H1 (cell line): ENCODE data around the gene ZMYND12. TPM values are rescaled to one million over a fixed set of nuclear protein-coding genes. Genes with fewer than 3 reads are reported as not detected.

ENCODE experiments used
- CTCF ChIA-PET: fragments of 300-600 bp; sonication (Branson Sonifier 250); formaldehyde crosslinking; loops from one replicate; lab custom pipeline; 2021; ENCODE audit not compliant: partially characterized antibody; lab: Charles Lee
- POLR2A ChIA-PET: fragments of 300-600 bp; sonication (Branson Sonifier 250); formaldehyde crosslinking; loops from one replicate; lab custom pipeline; 2021; ENCODE audit warnings: inconsistent platforms; ENCODE audit not compliant: partially characterized antibody; lab: Charles Lee
- DNase-seq, 2 experiments: peaks; one replicate each; pipeline versions ENCODE4 v3.0.0 to v3.0.0-alpha.2; 2010 to 2022; ENCODE audit warnings: low spot score in 2 of 2, low read depth in 1 of 2, mixed read lengths in 1 of 2
- FAIRE-seq: peaks from 2 replicates; lab custom pipeline; 2011; peaks lifted over from hg19 to GRCh38; lab: Jason Lieb, UNC
- H2AFZ ChIP-seq: 2 replicates; pipeline ENCODE4 v1.8.1; 2012; ENCODE audit warnings: low read length, inconsistent platforms
- H2AK5ac ChIP-seq: 2 replicates; pipeline ENCODE4 v1.6.1; 2013; ENCODE audit warnings: low read depth, low read length
- H2BK120ac ChIP-seq: replicated peaks from 2 replicates; pipeline ENCODE3; 2013; ENCODE audit warnings: low read depth, low read length, inconsistent platforms
- H2BK12ac ChIP-seq: 2 replicates; pipeline ENCODE4 v1.6.1; 2013; ENCODE audit warnings: low read depth, low read length
- H2BK15ac ChIP-seq: 2 replicates; pipeline ENCODE4 v1.6.1; 2013; ENCODE audit warnings: low read length
- H2BK20ac ChIP-seq: 2 replicates; pipeline ENCODE4 v1.6.1; 2013; ENCODE audit warnings: low read length
- H2BK5ac ChIP-seq: 2 replicates; pipeline ENCODE4 v1.6.1; 2013; ENCODE audit warnings: low read depth, low read length
- H3K14ac ChIP-seq: 2 replicates; pipeline ENCODE4 v1.6.1; 2013; ENCODE audit warnings: inconsistent platforms; ENCODE audit not compliant: insufficient read length
- H3K18ac ChIP-seq: 2 replicates; pipeline ENCODE4 v1.6.1; 2013; ENCODE audit warnings: low read length; ENCODE audit errors: extremely low read depth
- H3K23ac ChIP-seq: 2 replicates; pipeline ENCODE4 v1.6.1; 2013; ENCODE audit warnings: inconsistent platforms; ENCODE audit not compliant: insufficient read length
- H3K23me2 ChIP-seq: 2 replicates; pipeline ENCODE4 v1.6.1; 2013; ENCODE audit warnings: low read depth, low read length
- H3K27ac ChIP-seq: 2 replicates; pipeline ENCODE4 v1.6.1; 2011; ENCODE audit warnings: low read depth, low read length, inconsistent platforms
- H3K27me3 ChIP-seq, 4 experiments: replicated peaks in 1 of 4; 1 replicate in 1 of 4; 2 replicates in 3 of 4; pipeline versions ENCODE4 v1.6.1 to v1.8.1; 2011 to 2013; ENCODE audit warnings: low read length in 3 of 4, mild to moderate bottlenecking in 3 of 4, inconsistent platforms in 2 of 4, mixed read lengths in 2 of 4, moderate library complexity in 1 of 4; ENCODE audit not compliant: control insufficient read depth in 3 of 4, insufficient read depth in 3 of 4; ENCODE audit errors: extremely low read depth in 1 of 4
- H3K36me3 ChIP-seq, 4 experiments: 2 replicates each; pipeline versions ENCODE4 v1.6.1 to v1.8.1; 2011 to 2013; ENCODE audit warnings: mild to moderate bottlenecking in 4 of 4, low read length in 3 of 4, moderate library complexity in 2 of 4, control low read depth in 1 of 4, inconsistent platforms in 1 of 4; ENCODE audit not compliant: insufficient read depth in 4 of 4, control insufficient read depth in 2 of 4
- H3K4ac ChIP-seq: replicated peaks from 2 replicates; pipeline ENCODE3; 2013; ENCODE audit warnings: low read length, low read depth, mixed read lengths, inconsistent platforms; ENCODE audit not compliant: insufficient read length
- H3K4me1 ChIP-seq, 4 experiments: replicated peaks in 1 of 4; 1 replicate in 1 of 4; 2 replicates in 3 of 4; pipeline versions ENCODE4 v1.6.1 to v1.8.1; 2011 to 2013; ENCODE audit warnings: low read length in 3 of 4, inconsistent platforms in 2 of 4, mixed read lengths in 1 of 4; ENCODE audit not compliant: insufficient read depth in 4 of 4, control insufficient read depth in 3 of 4
- H3K4me2 ChIP-seq, 2 experiments: 2 replicates each; pipeline versions ENCODE4 v1.6.1 to v1.8.1; 2011 to 2013; ENCODE audit warnings: low read depth in 2 of 2, low read length in 2 of 2, control low read depth in 1 of 2, inconsistent platforms in 1 of 2, mild to moderate bottlenecking in 1 of 2; ENCODE audit not compliant: insufficient read depth in 1 of 2
- H3K4me3 ChIP-seq, 4 experiments: fragments of 200-600, 300-600 bp in 1 of 4; sonication (generic), shearing (Covaris generic), sonication (Bioruptor Twin) in 1 of 4; 2 replicates each; pipeline versions ENCODE4 v1.5.1 to v1.8.1; 2011 to 2016; ENCODE audit warnings: low read length in 4 of 4, low read depth in 3 of 4, control low read depth in 2 of 4, inconsistent platforms in 2 of 4, mild to moderate bottlenecking in 2 of 4, mixed read lengths in 1 of 4, moderate library complexity in 1 of 4; ENCODE audit not compliant: insufficient read depth in 2 of 4; ENCODE audit errors: extremely low read depth in 1 of 4
- H3K56ac ChIP-seq: replicated peaks from 2 replicates; pipeline ENCODE3; 2013; ENCODE audit warnings: low read depth, mild to moderate bottlenecking, mixed read lengths, low read length, inconsistent platforms; ENCODE audit not compliant: insufficient read length
- H3K79me1 ChIP-seq: 2 replicates; pipeline ENCODE4 v1.6.1; 2013; ENCODE audit warnings: low read depth, low read length, control low read depth
- H3K79me2 ChIP-seq, 2 experiments: 2 replicates each; pipeline versions ENCODE4 v1.6.1 to v1.8.1; 2012 to 2013; ENCODE audit warnings: low read length in 2 of 2, mild to moderate bottlenecking in 2 of 2, inconsistent platforms in 1 of 2; ENCODE audit not compliant: insufficient read depth in 2 of 2, control insufficient read depth in 1 of 2
- H3K9ac ChIP-seq, 4 experiments: replicated peaks in 1 of 4; 1 replicate in 1 of 4; 2 replicates in 3 of 4; pipeline versions ENCODE4 v1.6.1 to v1.8.1; 2011 to 2013; ENCODE audit warnings: low read depth in 3 of 4, low read length in 3 of 4, control low read depth in 2 of 4, mild to moderate bottlenecking in 2 of 4, moderate library complexity in 2 of 4, inconsistent platforms in 1 of 4; ENCODE audit errors: extremely low read depth in 1 of 4
- H3K9me3 ChIP-seq, 2 experiments: 2 replicates each; pipeline versions ENCODE4 v1.6.1 to v1.8.1; 2012 to 2013; ENCODE audit warnings: mild to moderate bottlenecking in 2 of 2, moderate library complexity in 2 of 2, control low read depth in 1 of 2, inconsistent platforms in 1 of 2, low read depth in 1 of 2, low read length in 1 of 2, mixed read lengths in 1 of 2; ENCODE audit not compliant: insufficient read depth in 2 of 2
- H4K20me1 ChIP-seq, 2 experiments: replicated peaks in 1 of 2; 2 replicates each; pipeline versions ENCODE3 to v1.8.1; 2011 to 2013; ENCODE audit warnings: inconsistent platforms in 2 of 2, low read length in 2 of 2, mild to moderate bottlenecking in 1 of 2; ENCODE audit not compliant: insufficient read depth in 2 of 2, control insufficient read depth in 1 of 2
- H4K5ac ChIP-seq: 2 replicates; pipeline ENCODE4 v1.6.1; 2013; ENCODE audit warnings: low read length, low read depth, mixed read lengths, inconsistent platforms; ENCODE audit not compliant: insufficient read length
- H4K8ac ChIP-seq: 2 replicates; pipeline ENCODE4 v1.8.0; 2013; ENCODE audit warnings: mild to moderate bottlenecking, moderate library complexity, low read length, inconsistent platforms; ENCODE audit not compliant: insufficient read depth; ENCODE audit errors: extremely low read depth
- H4K91ac ChIP-seq: replicated peaks from 2 replicates; pipeline ENCODE3; 2013; ENCODE audit warnings: low read length, mixed read lengths, inconsistent platforms; ENCODE audit not compliant: insufficient read length
- BRCA1 ChIP-seq: IDR thresholded peaks from 2 replicates; pipeline ENCODE4 v1.6.1; 2012; ENCODE audit warnings: low read depth, low read length, improper control_type of control experiment
- CBX8 ChIP-seq: fragments of 300-800, 300-1000 bp; sonication (generic); IDR thresholded peaks from 2 replicates; pipeline ENCODE4 v1.7.1; 2016; ENCODE audit warnings: low read depth, low read length, borderline replicate concordance
- CHD1 ChIP-seq: IDR thresholded peaks from 2 replicates; pipeline ENCODE4 v1.6.1; 2012; ENCODE audit warnings: low read depth, low read length, improper control_type of control experiment
- CREB1 ChIP-seq: IDR thresholded peaks from 2 replicates; pipeline ENCODE4 v1.6.1; 2012; ENCODE audit warnings: inconsistent platforms
- EP300 ChIP-seq, 2 experiments: IDR thresholded peaks; 1 replicate in 1 of 2; 2 replicates in 1 of 2; pipeline ENCODE4 v1.6.1; 2011 to 2012; ENCODE audit warnings: low read depth in 2 of 2, low read length in 2 of 2, mild to moderate bottlenecking in 2 of 2, borderline replicate concordance in 1 of 2, inconsistent platforms in 1 of 2, moderate library complexity in 1 of 2
- FOSL1 ChIP-seq: IDR thresholded peaks from 2 replicates; pipeline ENCODE4 v1.6.1; 2011; ENCODE audit warnings: mild to moderate bottlenecking, low read depth, low read length, moderate library complexity; ENCODE audit not compliant: insufficient read depth
- GTF2F1 ChIP-seq: IDR thresholded peaks from 2 replicates; pipeline ENCODE4 v1.6.1; 2012; ENCODE audit warnings: low read depth, low read length, improper control_type of control experiment, borderline replicate concordance
- KDM4A ChIP-seq: IDR thresholded peaks from one replicate; pipeline ENCODE4 v1.7.1; 2012; ENCODE audit warnings: low read depth, mild to moderate bottlenecking, moderate library complexity, low read length, inconsistent platforms; ENCODE audit not compliant: severe bottlenecking
- MAX ChIP-seq: IDR thresholded peaks from 2 replicates; pipeline ENCODE4 v1.6.1; 2012; ENCODE audit warnings: inconsistent platforms
- SIX5 ChIP-seq: IDR thresholded peaks from 2 replicates; pipeline ENCODE4 v1.6.1; 2011; ENCODE audit warnings: mild to moderate bottlenecking, low read depth, low read length
- SRF ChIP-seq: IDR thresholded peaks from 2 replicates; pipeline ENCODE4 v1.6.1; 2011; ENCODE audit warnings: mild to moderate bottlenecking, low read depth, low read length, moderate library complexity
- TBP ChIP-seq: IDR thresholded peaks from 2 replicates; pipeline ENCODE4 v1.6.1; 2011; ENCODE audit warnings: low read depth, low read length, improper control_type of control experiment
- TCF12 ChIP-seq: IDR thresholded peaks from 2 replicates; pipeline ENCODE4 v1.6.1; 2011; ENCODE audit warnings: low read depth, mild to moderate bottlenecking, low read length
- WGBS, 2 experiments: shearing (Covaris generic) in 1 of 2; methylation state at CpG; one replicate each; pipeline versions ENCODE4 v1.1.6 to v1.1.7; 2013 to 2015; ENCODE audit warnings: low lambda C conversion rate in 2 of 2, mixed read lengths in 2 of 2, inconsistent platforms in 1 of 2, low coverage in 1 of 2, missing lambda C conversion rate in 1 of 2; ENCODE audit not compliant: insufficient replicate concordance in 2 of 2, insufficient coverage in 1 of 2, insufficient read length in 1 of 2; ENCODE audit errors: extremely low coverage in 1 of 2, missing lambda C conversion rate in 1 of 2; 5-methylcytosine and 5-hydroxymethylcytosine counted together
- polyA plus RNA-seq, 7 experiments: library from polyadenylated mRNA; depleted of rRNA in 3 of 7; stranded (reverse) in 5 of 7; unstranded in 2 of 7; fragments of >200 nt in 5 of 7; fragments of 200-250 nt in 2 of 7; gene quantifications; 1 replicate in 5 of 7; 2 replicates in 1 of 7; 4 replicates in 1 of 7; pipeline versions ENCODE4 v1.2.1 to v1.2.3, GENCODE V29; 2011 to 2013; ENCODE audit warnings: missing spikeins in 2 of 7, mixed read lengths in 2 of 7
- total RNA-seq: library from RNA; stranded (reverse); fragmentation: NEBNext Ultra II Directional; extraction: Animal tissue kit (Norgen Biotek cat#: 25700); gene quantifications from 2 replicates; pipeline ENCODE4 v1.2.1, GENCODE V29; 2021
- TF ChIP-seq, protein P1 (sequence below): IDR thresholded peaks from 2 replicates; pipeline ENCODE4 v1.6.1; 2012; ENCODE audit warnings: inconsistent platforms

ZMYND12 gene
- total and polyA plus RNA-seq, 2 of the 8 experiments (the other 6 are each of a cell fraction or from before 2014, with no cell fraction given), result 0.62 TPM; not detected in 1

DNA sequence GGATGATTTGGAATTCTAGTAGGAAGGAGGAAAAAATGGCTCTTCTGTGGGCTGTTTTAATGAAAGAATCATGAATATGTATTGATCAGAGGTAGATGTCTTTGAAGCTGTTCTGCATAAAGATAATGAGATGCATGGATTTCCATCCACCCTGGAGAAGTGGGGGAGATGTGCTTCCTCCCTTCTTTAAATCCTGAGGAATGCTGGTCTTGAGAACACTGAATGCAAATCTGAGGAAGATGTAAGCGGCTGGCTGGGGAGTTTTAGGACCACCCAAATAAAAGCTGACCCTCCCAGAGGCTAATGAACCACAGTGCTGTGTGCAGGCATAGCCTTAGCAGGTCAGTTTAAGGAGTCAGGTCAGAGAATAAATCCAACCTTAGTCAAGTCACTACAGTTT lies 37.3 kb downstream of the ZMYND12 start:
- Histone ChIP-seq H2BK20ac (no peak overlapping the region), H3K9me3 (no peaks in the 10 kb centered on the region), H2AK5ac (no peak overlapping the region), H3K4me1 (peaks cover 0 to 10% (median 5%) of the 10 kb centered on the region in 4 experiments; a peak in 3 of 7 replicates), H3K18ac (no peak overlapping the region), H3K36me3 (no peaks in the 10 kb centered on the region), H3K27me3 (no peaks in the 10 kb centered on the region), H4K8ac (no peak overlapping the region), H2BK120ac (no peak overlapping the region), H3K4me3 (peak overlapping the region in 1 of 4 experiments; percentile 15; a peak in 1 of 8 replicates), H3K9ac (no peak overlapping the region), H4K20me1 (no peaks in the 10 kb centered on the region), H3K23me2 (no peaks in the 10 kb centered on the region), H3K4me2 (peak overlapping the region; percentile 10 to 41; a peak in 1 of 4 replicates), H3K79me2 (no peaks in the 10 kb centered on the region), H3K23ac (no peak overlapping the region), H2BK15ac (no peak overlapping the region), H3K14ac (no peak overlapping the region), H4K5ac (no peak overlapping the region), H3K27ac (no peak overlapping the region), H4K91ac (no peak overlapping the region), H2AFZ (no peak overlapping the region), H3K79me1 (no peaks in the 10 kb centered on the region), H3K4ac (no peak overlapping the region), H3K56ac (no peak overlapping the region), H2BK12ac (no peak overlapping the region), H2BK5ac (no peak overlapping the region)
- POLR2A ChIA-PET, result interaction anchor here (1.1 to 1.7 kb wide), 3 partner anchors 9 to 19 kb away, joined by 3 to 6 read pairs (median 3); no protein-coding TSS in a partner anchor
- FAIRE-seq (peak; percentile 79), DNase-seq (no peak)
- CTCF ChIA-PET, result interaction anchor here (0.6 to 1.5 kb wide), 2 partner anchors 12 to 479 kb away, joined by 3 to 4 read pairs; no protein-coding TSS in a partner anchor
- 60% methylated on average over 1 of the region's 1 CpG; no CpG with 5 or more reads in 1 of the 2 experiments for WGBS, 2 experiments
- TF ChIP-seq TCF12 (no peak), CREB1 (no peak), CHD1 (no peak), TBP (no peak), MAX (no peak), BRCA1 (no peak), EP300 (IDR thresholded peaks at IDR 0.05; ENCODE audit: borderline replicate concordance in 1 of 2, low read depth in 2 of 2, low read length in 2 of 2) (no peak), FOSL1 (no peak), GTF2F1 (no peak), CBX8 (no peak), SIX5 (no peak), SRF (no peak), KDM4A (no peak)
- TF ChIP-seq, protein P1, sequence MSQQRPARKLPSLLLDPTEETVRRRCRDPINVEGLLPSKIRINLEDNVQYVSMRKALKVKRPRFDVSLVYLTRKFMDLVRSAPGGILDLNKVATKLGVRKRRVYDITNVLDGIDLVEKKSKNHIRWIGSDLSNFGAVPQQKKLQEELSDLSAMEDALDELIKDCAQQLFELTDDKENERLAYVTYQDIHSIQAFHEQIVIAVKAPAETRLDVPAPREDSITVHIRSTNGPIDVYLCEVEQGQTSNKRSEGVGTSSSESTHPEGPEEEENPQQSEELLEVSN, result no peak
